ENCODE measurements around the gene SPDEF.

The SPDEF gene

GRCh38 chr6:34561227-34561530, 5.0 kb upstream of the SPDEF start:
- no peak for DNase-seq

- DNase-seq = no peak
These were observed 4.5 kb upstream of the SPDEF start for GRCh38 chr6:34560366-34561226.

- no peak for DNase-seq
These were observed 3.7 kb upstream of the SPDEF start for GRCh38 chr6:34559651-34560365.

- DNase-seq = no peak
These were observed 2.1 kb upstream of the SPDEF start for GRCh38 chr6:34558172-34558714.

GRCh38 chr6:34557228-34557627, 1.1 kb upstream of the SPDEF start:
- no peak for DNase-seq

- DNase-seq = no peak
These were observed 364 bp upstream of the SPDEF start for GRCh38 chr6:34556493-34556892.

GRCh38 chr6:34555328-34555727, 801 bp downstream of the SPDEF start:
- no peak for DNase-seq

- DNase-seq = no peak
These were observed 1.2 kb downstream of the SPDEF start for GRCh38 chr6:34555007-34555322.

GRCh38 chr6:34554291-34555006, 1.7 kb downstream of the SPDEF start:
- DNase-seq = no peak

GRCh38 chr6:34553750-34554149, 2.4 kb downstream of the SPDEF start:
- no peak for DNase-seq

- DNase-seq = no peak
These were observed 3.0 kb downstream of the SPDEF start for GRCh38 chr6:34553146-34553545.

GRCh38 chr6:34552620-34553019, 3.5 kb downstream of the SPDEF start:
- DNase-seq = no peak

- DNase-seq = no peak
These were observed 4.4 kb downstream of the SPDEF start for GRCh38 chr6:34551720-34552119.

- DNase-seq = no peak
These were observed 6.3 kb downstream of the SPDEF start for GRCh38 chr6:34549804-34550202.

- DNase-seq = no peak
These were observed 6.9 kb downstream of the SPDEF start for GRCh38 chr6:34549026-34549803.

GRCh38 chr6:34547701-34548644, 8.2 kb downstream of the SPDEF start:
- DNase-seq = no peak

GRCh38 chr6:34546551-34547321, 9.4 kb downstream of the SPDEF start:
- no peak for DNase-seq

- DNase-seq = no peak
These were observed 11.2 kb downstream of the SPDEF start for GRCh38 chr6:34544776-34545471.

GRCh38 chr6:34544052-34544604, 12.0 kb downstream of the SPDEF start:
- no peak for DNase-seq

GRCh38 chr6:34543421-34543820, 12.7 kb downstream of the SPDEF start:
- DNase-seq = no peak

All from activated CD4-positive, alpha-beta T cell treated with anti-CD3 and anti-CD28 coated beads, Interleukin-2, amount 50 U/mL, for 16 hours (primary cell).